ENCODE results near the gene TTLL6. TPM values are rescaled to one million over a fixed set of nuclear protein-coding genes. Genes with fewer than 3 reads are reported as not detected.

TTLL6 gene
- total and polyA plus RNA-seq, 2 of the 8 experiments (the other 6 are each of a cell fraction or from before 2014, with no cell fraction given) = 2.6 to 4.3 TPM

DNA sequence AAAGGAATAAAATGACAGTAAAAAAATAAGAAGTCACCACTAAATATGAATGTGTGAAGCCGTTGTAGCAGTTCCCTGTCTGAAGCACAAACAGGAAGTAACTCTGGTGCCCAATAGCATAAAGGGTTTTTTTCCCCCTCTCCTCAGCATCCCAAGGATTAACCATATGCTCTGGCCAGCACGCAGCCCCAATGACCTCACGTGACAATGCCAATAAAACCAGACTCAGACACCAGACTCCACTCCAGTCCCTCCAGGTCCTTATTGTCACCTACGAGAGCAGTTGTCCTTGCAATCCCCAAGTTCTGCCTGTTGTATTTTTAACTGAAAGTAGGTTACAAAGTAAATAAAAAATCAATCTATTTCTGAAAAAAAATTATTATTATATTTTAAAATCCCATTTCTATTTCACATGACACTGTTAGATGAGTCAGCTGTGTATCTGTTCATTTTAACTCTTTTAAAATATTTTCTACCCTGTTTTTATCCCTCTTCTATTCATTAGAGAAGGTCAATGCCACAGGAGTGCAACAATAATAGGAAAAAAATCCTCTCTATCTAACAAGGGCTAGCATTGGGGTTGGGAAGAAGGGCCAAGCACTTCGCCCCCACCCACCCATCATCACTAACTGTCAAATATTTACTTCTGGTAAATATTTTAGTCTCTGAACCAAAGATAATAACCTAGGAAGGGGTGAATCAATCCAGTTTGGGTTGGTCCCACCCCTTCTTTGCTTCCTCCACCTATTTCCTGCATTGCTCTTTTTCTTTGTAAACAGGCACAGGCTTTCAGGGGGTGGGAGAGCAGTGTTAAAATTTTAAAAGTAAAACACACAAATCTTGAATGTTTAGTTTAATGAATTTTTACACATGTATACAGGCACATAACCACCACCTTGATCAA lies 101.3 kb downstream of the TTLL6 start (continued):
- TF ChIP-seq NANOG (IDR thresholded peaks at IDR 0.05; ENCODE audit: insufficient read depth, low read depth, low read length, poor library complexity, severe bottlenecking) (no peak), PHF8 (conservative IDR thresholded peaks at IDR 0.05; ENCODE audit: low read depth, low read length) (no peak)

MicroRNA genes within 50 kb of the gene (microRNA counts, 767-probe panel; counts per million panel counts)
- 879 counts per million, percentile 95 among the panel's probes with 10 or more counts for microRNA hsa-miR-3185

Small RNAs within 50 kb of the gene (microRNA-seq; reads per million reads assigned to microRNA genes)
- 0 reads per million in 2 experiments for gene MIR3185 (ENCODE audit: borderline microRNAs expressed in 2 of 2, borderline number of aligned reads in 2 of 2, borderline replicate concordance in 1 of 2)

Small RNAs within 50 kb of the gene (small RNA-seq; reads per million reads assigned to genes)
- gene COX6B1P2 (ENCODE audit: insufficient read depth) (not detected), gene MIR3185 (ENCODE audit: insufficient read depth) (not detected), gene RF02132 (ENCODE audit: insufficient read depth) (not detected), gene RF02133 (ENCODE audit: insufficient read depth) (not detected), gene RN7SL125P (ENCODE audit: insufficient read depth) (not detected)

Other genes with a start within 250 kb of the TTLL6 start
- gene HOXB4, start 238.9 kb downstream of the TTLL6 start, total RNA-seq (2021; fragmentation: NEBNext Ultra II Directional; extraction: Animal tissue kit (Norgen Biotek cat#: 25700)) = not detected in 2 replicates
- gene HOXB4, start 238.9 kb downstream of the TTLL6 start, polyA plus RNA-seq (2011; rRNA removed) = not detected in 2 replicates
- gene HOXB3, start 227.0 kb downstream of the TTLL6 start, total RNA-seq (2021; fragmentation: NEBNext Ultra II Directional; extraction: Animal tissue kit (Norgen Biotek cat#: 25700)) = not detected in 2 replicates
- gene HOXB3, start 227.0 kb downstream of the TTLL6 start, polyA plus RNA-seq (2011; rRNA removed) = not detected in 2 replicates
- not detected in 2 replicates for gene HOXB5, start 223.4 kb downstream of the TTLL6 start, total RNA-seq (2021; fragmentation: NEBNext Ultra II Directional; extraction: Animal tissue kit (Norgen Biotek cat#: 25700))
- gene HOXB5, start 223.4 kb downstream of the TTLL6 start, polyA plus RNA-seq (2011; rRNA removed) = not detected in 2 replicates
- not detected in 2 replicates for gene HOXB6, start 212.2 kb downstream of the TTLL6 start, total RNA-seq (2021; fragmentation: NEBNext Ultra II Directional; extraction: Animal tissue kit (Norgen Biotek cat#: 25700))
- gene HOXB6, start 212.2 kb downstream of the TTLL6 start, polyA plus RNA-seq (2011; rRNA removed) = not detected in 2 replicates
- not detected in 2 replicates for gene HOXB7, start 206.2 kb downstream of the TTLL6 start, total RNA-seq (2021; fragmentation: NEBNext Ultra II Directional; extraction: Animal tissue kit (Norgen Biotek cat#: 25700))
- not detected in 2 replicates for gene HOXB7, start 206.2 kb downstream of the TTLL6 start, polyA plus RNA-seq (2011; rRNA removed)
- gene HOXB8, start 201.9 kb downstream of the TTLL6 start, total RNA-seq (2021; fragmentation: NEBNext Ultra II Directional; extraction: Animal tissue kit (Norgen Biotek cat#: 25700)) = not detected in 2 replicates
- not detected in 2 replicates for gene HOXB8, start 201.9 kb downstream of the TTLL6 start, polyA plus RNA-seq (2011; rRNA removed)
- not detected in 2 replicates for gene HOXB9, start 190.9 kb downstream of the TTLL6 start, total RNA-seq (2021; fragmentation: NEBNext Ultra II Directional; extraction: Animal tissue kit (Norgen Biotek cat#: 25700))
- not detected in 2 replicates for gene HOXB9, start 190.9 kb downstream of the TTLL6 start, polyA plus RNA-seq (2011; rRNA removed)
- not detected in 2 replicates for gene PRAC1, start 94.7 kb downstream of the TTLL6 start, total RNA-seq (2021; fragmentation: NEBNext Ultra II Directional; extraction: Animal tissue kit (Norgen Biotek cat#: 25700))
- gene PRAC1, start 94.7 kb downstream of the TTLL6 start, polyA plus RNA-seq (2011; rRNA removed) = not detected in 2 replicates
- not detected in 2 replicates for gene PRAC2, start 94.0 kb downstream of the TTLL6 start, total RNA-seq (2021; fragmentation: NEBNext Ultra II Directional; extraction: Animal tissue kit (Norgen Biotek cat#: 25700))
- gene PRAC2, start 94.0 kb downstream of the TTLL6 start, polyA plus RNA-seq (2011; rRNA removed) = not detected in 2 replicates
- gene HOXB13, start 88.5 kb downstream of the TTLL6 start, total RNA-seq (2021; fragmentation: NEBNext Ultra II Directional; extraction: Animal tissue kit (Norgen Biotek cat#: 25700)) = not detected in 2 replicates
- gene HOXB13, start 88.5 kb downstream of the TTLL6 start, polyA plus RNA-seq (2011; rRNA removed) = not detected in 2 replicates
- gene CALCOCO2, start 13.8 kb upstream of the TTLL6 start, total RNA-seq (2021; fragmentation: NEBNext Ultra II Directional; extraction: Animal tissue kit (Norgen Biotek cat#: 25700)) = 27.7 and 31.8 TPM in 2 replicates
- 9.5 and 12.1 TPM in 2 replicates for gene CALCOCO2, start 13.8 kb upstream of the TTLL6 start, polyA plus RNA-seq (2011; rRNA removed)
- 117 and 129 TPM in 2 replicates for gene ATP5MC1, start 75.6 kb upstream of the TTLL6 start, total RNA-seq (2021; fragmentation: NEBNext Ultra II Directional; extraction: Animal tissue kit (Norgen Biotek cat#: 25700))
- 629 and 1,042 TPM in 2 replicates for gene ATP5MC1, start 75.6 kb upstream of the TTLL6 start, polyA plus RNA-seq (2011; rRNA removed)
- 75.3 and 75.9 TPM in 2 replicates for gene UBE2Z, start 91.2 kb upstream of the TTLL6 start, total RNA-seq (2021; fragmentation: NEBNext Ultra II Directional; extraction: Animal tissue kit (Norgen Biotek cat#: 25700))
- gene UBE2Z, start 91.2 kb upstream of the TTLL6 start, polyA plus RNA-seq (2011; rRNA removed) = 73.4 and 76.4 TPM in 2 replicates
- 130 and 133 TPM in 2 replicates for gene SNF8, start 127.6 kb upstream of the TTLL6 start, total RNA-seq (2021; fragmentation: NEBNext Ultra II Directional; extraction: Animal tissue kit (Norgen Biotek cat#: 25700))
- 132 and 134 TPM in 2 replicates for gene SNF8, start 127.6 kb upstream of the TTLL6 start, polyA plus RNA-seq (2011; rRNA removed)
- not detected in 2 replicates for gene GIP, start 151.4 kb upstream of the TTLL6 start, total RNA-seq (2021; fragmentation: NEBNext Ultra II Directional; extraction: Animal tissue kit (Norgen Biotek cat#: 25700))
- gene GIP, start 151.4 kb upstream of the TTLL6 start, polyA plus RNA-seq (2011; rRNA removed) = 0.14 and 0.16 TPM in 2 replicates
- 487 and 513 TPM in 2 replicates for gene IGF2BP1, start 180.2 kb upstream of the TTLL6 start, total RNA-seq (2021; fragmentation: NEBNext Ultra II Directional; extraction: Animal tissue kit (Norgen Biotek cat#: 25700))
- gene IGF2BP1, start 180.2 kb upstream of the TTLL6 start, polyA plus RNA-seq (2011; rRNA removed) = 41.6 and 92.2 TPM in 2 replicates